GM19467 (cell line): ENCODE data around the gene SUFU.

ENCODE experiments used
- ATAC-seq: cut with Tn5 transposase; IDR thresholded peaks from one replicate; pipeline ENCODE4 v1.9.1; 2021; ENCODE audit warnings: mild to moderate bottlenecking, moderate library complexity; ENCODE audit not compliant: unreplicated experiment

SUFU gene

DNA sequence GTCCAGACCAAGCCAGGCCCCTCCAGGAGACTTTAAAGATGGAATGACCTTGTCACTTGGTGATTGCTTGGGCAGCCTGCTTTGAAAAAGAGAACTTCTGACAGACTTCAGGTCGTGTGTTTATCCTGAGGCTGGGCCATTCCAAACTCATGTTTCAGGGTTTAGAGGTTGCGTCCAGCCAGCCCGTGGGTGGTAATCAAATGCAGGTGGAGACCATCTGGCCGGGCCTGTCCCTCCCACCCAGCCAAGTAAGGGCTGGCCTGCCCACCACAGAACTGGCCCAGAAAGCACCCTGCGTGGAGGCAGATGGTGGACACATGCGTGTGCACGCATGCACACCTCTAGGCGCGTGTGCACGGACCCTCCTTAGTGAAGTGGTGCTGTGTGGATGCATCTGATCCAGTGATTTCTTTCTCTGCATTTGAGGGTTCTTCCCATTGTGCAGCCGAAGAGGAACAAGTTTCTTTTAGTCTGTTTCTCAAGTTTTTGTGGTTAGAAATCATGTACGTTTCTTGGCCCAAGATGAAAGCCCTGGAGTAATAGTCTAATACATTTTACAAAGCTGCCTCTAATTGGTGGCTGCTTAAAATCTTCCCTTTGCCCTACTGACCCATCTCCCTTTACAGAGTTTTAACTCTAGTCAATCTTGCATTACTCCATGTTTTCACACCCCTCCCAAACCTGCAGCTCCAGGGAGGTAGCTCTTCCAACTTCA lies 43.0 kb downstream of the SUFU start:
- no peak for ATAC-seq

DNA sequence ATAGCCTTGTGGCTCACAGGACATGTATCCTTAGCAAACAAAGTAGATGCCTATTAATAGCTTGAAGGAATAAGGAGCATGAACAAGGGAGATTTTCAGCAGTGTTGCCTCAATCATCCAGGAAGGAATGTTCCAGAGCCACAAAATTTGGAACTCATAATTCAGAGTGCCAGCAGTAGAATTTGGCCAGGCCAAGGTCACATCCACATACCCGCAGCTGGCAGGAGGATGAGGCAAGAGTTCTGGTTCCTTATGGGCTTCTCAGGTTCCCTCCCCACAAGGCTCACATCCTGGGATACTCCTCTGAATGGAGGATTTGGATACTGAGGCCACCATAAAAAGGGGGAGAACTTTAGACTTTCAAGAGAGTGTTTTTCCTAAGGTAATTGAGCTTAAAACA lies 45.8 kb downstream of the SUFU start:
- no peak for ATAC-seq

- no peak for ATAC-seq
Measured at GRCh38 chr10:102550636-102551210, 47.0 kb downstream of the SUFU start.

DNA sequence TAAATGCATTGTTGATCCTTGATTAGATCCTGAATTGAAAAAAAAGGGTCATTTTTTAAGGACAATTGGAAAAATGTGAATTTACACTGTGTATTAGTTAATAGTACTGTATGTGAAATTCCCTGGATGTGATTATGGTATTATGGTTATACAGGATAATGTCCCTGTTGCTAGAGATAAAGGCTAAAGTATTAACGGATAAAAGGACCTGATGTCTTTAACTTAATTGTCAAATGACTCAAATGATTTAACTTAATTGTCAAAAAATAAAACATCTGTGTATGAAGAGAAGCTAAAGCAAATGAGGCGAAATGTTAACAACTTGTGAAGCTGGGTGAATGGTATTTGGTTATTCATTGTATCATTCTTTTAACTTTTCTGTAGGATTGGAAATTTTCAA lies 48.8 kb downstream of the SUFU start:
- no peak for ATAC-seq

GRCh38 chr10:102553771-102554170 lies 50.0 kb downstream of the SUFU start:
- no peak for ATAC-seq

DNA sequence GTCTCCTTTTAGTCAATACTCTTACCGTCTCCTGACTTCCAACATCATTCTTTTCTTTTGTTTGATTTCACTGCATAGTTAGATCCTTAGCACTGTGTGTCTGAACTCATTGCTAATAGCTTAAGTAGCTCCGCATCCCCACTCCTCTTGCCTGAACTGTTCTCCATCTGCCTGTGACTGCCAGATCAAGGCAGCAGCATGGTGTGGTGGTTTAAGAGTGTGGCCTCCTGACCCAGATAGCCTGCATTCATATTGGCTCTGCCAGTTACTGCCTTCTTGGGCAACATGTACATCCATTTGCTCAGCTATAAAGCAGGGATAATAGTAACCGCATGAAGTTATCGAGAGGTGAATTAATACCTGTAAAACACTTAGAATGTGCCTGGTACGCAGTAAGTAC lies 50.8 kb downstream of the SUFU start:
- ATAC-seq = no peak

- no peak for ATAC-seq
Measured at GRCh38 chr10:102555781-102556328, 52.1 kb downstream of the SUFU start.

DNA sequence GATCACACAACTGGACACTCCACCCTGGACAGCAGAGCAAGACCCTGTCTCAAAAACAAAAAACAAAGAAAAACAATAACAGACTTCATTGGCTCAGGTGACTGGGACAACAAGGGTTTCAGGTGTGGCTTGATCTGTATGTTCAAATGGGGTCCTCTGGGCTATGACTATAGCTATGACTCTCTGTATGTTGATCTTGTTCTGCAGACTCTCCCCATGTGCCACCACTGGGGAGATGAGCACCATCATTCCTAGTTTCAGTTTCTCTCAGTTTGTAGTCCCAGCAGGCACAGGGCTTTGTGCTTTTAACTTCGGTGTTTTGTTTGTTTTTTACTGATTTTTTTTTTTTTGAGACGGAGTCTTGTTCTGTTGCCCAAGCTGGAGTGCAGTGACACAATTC lies 53.8 kb downstream of the SUFU start:
- no peak for ATAC-seq

- ATAC-seq = no peak
Measured at GRCh38 chr10:102559764-102560163, 56.0 kb downstream of the SUFU start.

DNA sequence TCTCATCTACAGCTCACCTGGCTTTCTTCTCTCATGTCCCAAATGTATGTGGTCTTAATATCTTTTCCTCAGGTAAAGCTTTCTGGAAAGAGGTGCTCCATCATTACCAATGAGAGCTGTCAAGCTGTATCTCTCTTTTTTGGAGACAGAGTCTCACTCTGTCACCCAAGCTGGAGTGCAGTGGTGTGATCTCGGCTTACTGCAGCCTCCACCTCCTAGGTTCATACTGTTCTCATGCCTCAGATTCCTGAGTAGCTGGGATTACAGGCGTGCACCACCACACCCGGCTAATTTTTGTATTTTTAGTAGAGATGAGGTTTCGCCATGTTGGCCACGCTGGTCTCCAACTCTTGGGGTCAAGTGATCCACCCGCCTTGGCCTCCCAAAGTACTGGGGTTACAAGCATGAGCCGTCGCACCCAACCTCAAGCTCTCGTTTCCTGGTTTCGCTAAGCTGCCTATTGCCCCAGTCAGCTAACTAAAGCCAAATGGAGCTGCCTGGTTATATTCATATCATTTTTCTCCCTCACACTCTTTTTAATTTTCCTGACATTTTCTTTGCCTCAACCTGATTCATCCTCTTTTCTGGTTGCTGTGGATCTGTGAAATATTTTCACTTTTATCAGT lies 60.5 kb downstream of the SUFU start:
- no peak for ATAC-seq

GRCh38 chr10:102565793-102566192 lies 62.0 kb downstream of the SUFU start:
- no peak for ATAC-seq

- ATAC-seq = no peak
Measured at GRCh38 chr10:102578782-102579181, 75.0 kb downstream of the SUFU start.

DNA sequence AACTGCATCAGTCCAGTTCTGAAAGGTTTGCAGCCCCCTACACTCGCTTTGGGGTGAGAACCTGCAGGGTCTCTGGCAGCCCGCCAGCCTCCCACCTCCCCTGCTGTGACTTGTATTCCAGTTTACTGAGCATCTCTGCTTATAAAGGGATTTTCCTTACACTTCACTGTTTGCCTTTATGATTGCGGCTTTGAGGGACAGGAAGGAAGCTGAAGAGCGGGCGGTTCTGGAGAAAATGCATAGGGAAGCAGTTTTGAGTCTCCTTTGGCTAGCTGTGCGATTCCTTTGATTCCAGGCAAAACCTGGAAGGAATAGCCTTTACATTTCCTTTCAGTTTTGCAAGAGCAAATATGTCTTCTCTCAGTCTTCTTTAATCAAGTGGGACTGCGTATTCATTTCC lies 75.6 kb downstream of the SUFU start:
- no peak for ATAC-seq

DNA sequence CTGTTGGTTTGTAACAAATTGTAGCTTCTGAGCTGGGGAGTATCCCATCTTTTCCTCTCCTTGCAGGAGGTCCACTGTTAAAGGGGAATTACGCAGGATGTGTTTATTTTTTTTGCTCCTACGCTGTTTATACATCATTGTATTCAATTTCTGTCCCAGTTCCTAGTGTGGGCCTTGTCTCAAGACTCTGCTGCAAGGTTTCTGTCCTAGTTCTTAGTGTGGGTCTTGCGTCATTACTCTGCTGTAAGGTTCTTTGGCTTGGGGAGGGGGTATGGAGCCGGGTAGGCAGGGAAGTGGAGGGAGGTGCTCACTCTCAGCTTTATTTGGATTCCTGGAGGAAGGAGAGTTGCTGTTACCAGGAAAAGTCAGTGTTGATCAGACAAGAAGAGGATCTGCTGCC lies 76.5 kb downstream of the SUFU start:
- no peak for ATAC-seq

- ATAC-seq = no peak
Measured at GRCh38 chr10:102581401-102581800, 77.6 kb downstream of the SUFU start.

GRCh38 chr10:102581981-102582580 lies 78.3 kb downstream of the SUFU start:
- ATAC-seq = no peak

DNA sequence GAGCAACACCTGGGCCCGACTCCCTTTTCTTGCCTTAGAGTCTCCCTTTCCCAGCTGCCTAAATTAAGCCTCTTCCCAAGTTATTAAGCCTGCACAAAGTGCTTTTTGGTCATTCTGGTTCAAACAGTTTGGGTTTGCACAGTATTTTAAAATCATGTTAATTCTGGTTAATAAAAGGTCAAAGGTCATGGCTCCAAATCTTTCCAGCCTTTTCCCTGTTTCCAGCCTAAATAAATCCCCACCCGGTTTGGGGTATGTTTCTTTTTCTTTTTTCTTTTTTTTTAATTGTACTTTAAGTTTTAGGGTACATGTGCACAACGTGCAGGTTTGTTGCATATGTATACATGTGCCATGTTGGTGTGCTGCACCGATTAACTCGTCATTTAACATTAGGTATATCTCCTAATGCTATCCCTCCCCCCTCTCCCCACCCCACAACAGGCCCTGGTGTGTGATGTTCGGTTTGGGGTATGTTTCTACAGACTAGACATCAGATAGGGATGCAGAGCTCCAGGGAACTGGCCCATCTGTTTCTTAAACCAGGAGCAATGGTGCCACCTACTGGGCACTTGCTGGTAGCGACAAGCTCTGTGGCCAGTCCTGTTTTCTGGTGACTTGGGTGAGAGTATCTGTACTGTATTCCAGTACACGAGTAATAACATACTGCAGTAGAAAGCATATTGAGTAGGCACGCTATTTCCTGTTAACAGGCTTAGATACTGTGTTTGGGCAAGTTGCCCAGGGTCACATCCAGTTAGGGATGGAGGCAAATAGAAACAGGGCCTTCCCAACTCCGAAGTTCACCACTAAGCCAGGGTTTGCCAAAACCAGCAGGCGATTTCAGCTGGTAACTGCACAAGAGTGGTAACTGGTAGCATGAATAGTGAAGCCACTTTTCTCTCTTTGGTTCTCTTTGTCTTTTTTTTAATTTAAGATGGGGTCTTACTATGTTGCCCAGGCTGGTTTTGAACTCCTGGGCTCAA lies 80.0 kb downstream of the SUFU start:
- peak; percentile 56 for ATAC-seq

- no peak for ATAC-seq
Measured at GRCh38 chr10:102585026-102585425, 81.3 kb downstream of the SUFU start.

- no peak for ATAC-seq
Measured at GRCh38 chr10:102586858-102587257, 83.1 kb downstream of the SUFU start.

DNA sequence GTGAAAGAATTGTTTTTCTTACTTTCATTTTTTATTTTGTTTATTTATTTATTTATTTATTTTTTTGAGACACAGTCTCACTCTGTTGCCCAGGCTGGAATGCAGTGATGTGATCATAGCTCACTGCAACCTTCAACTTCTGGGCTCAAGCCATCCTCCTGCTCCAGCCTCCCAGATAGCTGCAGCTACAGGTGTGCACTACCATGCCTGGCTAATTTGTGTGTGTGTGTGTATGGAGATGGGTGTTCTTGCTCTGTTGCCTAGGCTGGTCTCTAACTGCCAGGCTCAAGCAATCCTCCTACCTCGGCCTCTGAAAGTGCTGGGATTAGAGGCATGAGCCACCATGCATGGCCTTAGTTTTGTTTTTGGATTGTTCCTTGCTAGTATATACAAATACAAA lies 85.1 kb downstream of the SUFU start:
- ATAC-seq = no peak
